OCI-LY1 (cell line): Measurements from ENCODE around the gene KSR1.
"Not testable (repeated sequence)": the region's sequence is repeated elsewhere in the genome, so short reads cannot be mapped to it uniquely, and the experiment has no call there.

Experiments used
- CTCF ChIP-seq: fragments of 200-600 bp; sonication (generic), shearing (Covaris generic); IDR thresholded peaks from 2 replicates; pipeline ENCODE4 v1.5.1; 2017; ENCODE audit warnings: mild to moderate bottlenecking, antibody characterized with exemption, low read length, moderate library complexity, mixed read lengths
- EZH2 ChIP-seq: fragments of 200-600 bp; sonication (generic), shearing (Covaris generic); IDR thresholded peaks from 2 replicates; pipeline ENCODE4 v1.8.0; 2017; ENCODE audit warnings: borderline replicate concordance, mixed run types, mild to moderate bottlenecking, antibody characterized with exemption, low read length, moderate library complexity, mixed read lengths

GRCh38 chr17:27649111-27649571, 192.9 kb downstream of the KSR1 start:
- not testable (repeated sequence) for TF ChIP-seq CTCF, EZH2
